Measurements from ENCODE around the gene PROK1. TPM values are rescaled to one million over a fixed set of nuclear protein-coding genes. Genes with fewer than 3 reads are reported as not detected.

The PROK1 gene
- total RNA-seq, 2 donors from 2014 or later, result 0.20 TPM; not detected in 1

- WGBS, 2 experiments (ENCODE audit: insufficient coverage in 1 of 2, insufficient read length in 1 of 2), result 93 to 100% methylated on average over 4 to 5 of the region's 5 CpGs
- H3K27ac Mint-ChIP-seq, result no peak overlapping the region
These were observed 52.5 kb downstream of the PROK1 start for GRCh38 chr1:110503471-110503870.

GRCh38 chr1:110504226-110504625 is 53.3 kb downstream of the PROK1 start:
- WGBS, 2 experiments (ENCODE audit: insufficient coverage in 1 of 2, insufficient read length in 1 of 2), result 85 to 94% methylated on average over 4 to 7 of the region's 7 CpGs
- H3K9me3 Mint-ChIP-seq, result no peaks in the 10 kb centered on the region
- peaks cover 6% of the 10 kb centered on the region for H3K27me3 Mint-ChIP-seq (ENCODE audit: insufficient read depth)
- no peak for DNase-seq
- Histone ChIP-seq H3K27ac (ENCODE audit: low read depth, low read length) (no peak overlapping the region), H3K9ac (ENCODE audit: extremely low read depth, low read length, poor library complexity, severe bottlenecking) (no peak overlapping the region), H3K9me3 (ENCODE audit: control insufficient read depth, low read length) (no peaks in the 10 kb centered on the region), H3K27me3 (ENCODE audit: control insufficient read depth, insufficient read depth, low read length, poor library complexity, severe bottlenecking) (no peaks in the 10 kb centered on the region), H3K4me1 (ENCODE audit: control insufficient read depth, insufficient read depth, low read length) (peaks cover 6% of the 10 kb centered on the region), H3K36me3 (ENCODE audit: control insufficient read depth, insufficient read depth, low read length) (no peaks in the 10 kb centered on the region), H3K4me3 (ENCODE audit: low read length) (no peak overlapping the region)
- TF ChIP-seq CTCF (conservative IDR thresholded peaks at IDR 0.05), result no peak
- H3K4me1 Mint-ChIP-seq, result peaks cover 13% of the 10 kb centered on the region
- H3K36me3 Mint-ChIP-seq (ENCODE audit: low read depth), result no peaks in the 10 kb centered on the region
- H3K4me3 Mint-ChIP-seq, result no peak overlapping the region
- no peak overlapping the region for H3K27ac Mint-ChIP-seq

More at GRCh38 chr1:110503471-110503870, 52.5 kb downstream of the PROK1 start:
- no peak for DNase-seq
- H3K36me3 ChIP-seq (ENCODE audit: control insufficient read depth, insufficient read depth, low read length), result no peaks in the 10 kb centered on the region
- no peak for TF ChIP-seq CTCF (conservative IDR thresholded peaks at IDR 0.05)
- Mint-ChIP-seq H3K9me3 (no peaks in the 10 kb centered on the region), H3K27me3 (ENCODE audit: insufficient read depth) (peaks cover 6% of the 10 kb centered on the region), H3K4me1 (peaks cover 11% of the 10 kb centered on the region), H3K4me3 (no peak overlapping the region), H3K36me3 (ENCODE audit: low read depth) (no peaks in the 10 kb centered on the region)
- H3K9ac ChIP-seq (ENCODE audit: extremely low read depth, low read length, poor library complexity, severe bottlenecking), result no peak overlapping the region
- no peak overlapping the region for H3K27ac ChIP-seq (ENCODE audit: low read depth, low read length)
- no peak overlapping the region for H3K4me3 ChIP-seq (ENCODE audit: low read length)
- no peaks in the 10 kb centered on the region for H3K9me3 ChIP-seq (ENCODE audit: control insufficient read depth, low read length)
- peaks cover 6% of the 10 kb centered on the region for H3K4me1 ChIP-seq (ENCODE audit: control insufficient read depth, insufficient read depth, low read length)
- no peaks in the 10 kb centered on the region for H3K27me3 ChIP-seq (ENCODE audit: control insufficient read depth, insufficient read depth, low read length, poor library complexity, severe bottlenecking)

GRCh38 chr1:110505596-110505995 is 54.6 kb downstream of the PROK1 start:
- no peak for TF ChIP-seq CTCF (conservative IDR thresholded peaks at IDR 0.05)
- H3K27ac ChIP-seq (ENCODE audit: low read depth, low read length), result no peak overlapping the region
- no peak overlapping the region for H3K4me3 ChIP-seq (ENCODE audit: low read length)
- no peaks in the 10 kb centered on the region for H3K36me3 ChIP-seq (ENCODE audit: control insufficient read depth, insufficient read depth, low read length)
- H3K27me3 ChIP-seq (ENCODE audit: control insufficient read depth, insufficient read depth, low read length, poor library complexity, severe bottlenecking), result no peaks in the 10 kb centered on the region
- peaks cover 13% of the 10 kb centered on the region for H3K4me1 Mint-ChIP-seq
- DNase-seq, result no peak
- no peak overlapping the region for H3K9ac ChIP-seq (ENCODE audit: extremely low read depth, low read length, poor library complexity, severe bottlenecking)
- WGBS, 2 experiments (ENCODE audit: insufficient coverage in 1 of 2, insufficient read length in 1 of 2), result 48 to 68% methylated on average over 3 of the region's 3 CpGs
- peaks cover 6% of the 10 kb centered on the region for H3K4me1 ChIP-seq (ENCODE audit: control insufficient read depth, insufficient read depth, low read length)
- no peaks in the 10 kb centered on the region for H3K9me3 ChIP-seq (ENCODE audit: control insufficient read depth, low read length)
- no peaks in the 10 kb centered on the region for H3K9me3 Mint-ChIP-seq
- H3K27me3 Mint-ChIP-seq (ENCODE audit: insufficient read depth), result peaks cover 6% of the 10 kb centered on the region
- no peak overlapping the region for H3K4me3 Mint-ChIP-seq
- H3K36me3 Mint-ChIP-seq (ENCODE audit: low read depth), result no peaks in the 10 kb centered on the region
- no peak overlapping the region for H3K27ac Mint-ChIP-seq
